Adrenal gland (tissue), 5 donors: Measurements from ENCODE around the gene FBXW8.

Source experiments
- POLR2A ChIP-seq, 2 donors: fragments of 450-650 bp; IDR thresholded peaks; one replicate each; pipeline ENCODE4 v1.6.1; 2017; ENCODE audit warnings: antibody characterized with exemption in 2 of 2, mild to moderate bottlenecking in 2 of 2, moderate library complexity in 1 of 2
- TF ChIP-seq, protein P1 (sequence below), 6 experiments: fragments of 450-650 bp in 4 of 6; fragments of 200-600 bp in 2 of 6; sonication (generic) in 1 of 6; IDR thresholded peaks; 1 replicate in 5 of 6; 2 replicates in 1 of 6; pipeline versions ENCODE4 v1.5.1 to v1.8.0; 2016 to 2021; ENCODE audit warnings: antibody characterized with exemption in 6 of 6, mild to moderate bottlenecking in 2 of 6, moderate library complexity in 1 of 6
- donor health status: DM: no; HTN: no; CAD: no.

DNA sequence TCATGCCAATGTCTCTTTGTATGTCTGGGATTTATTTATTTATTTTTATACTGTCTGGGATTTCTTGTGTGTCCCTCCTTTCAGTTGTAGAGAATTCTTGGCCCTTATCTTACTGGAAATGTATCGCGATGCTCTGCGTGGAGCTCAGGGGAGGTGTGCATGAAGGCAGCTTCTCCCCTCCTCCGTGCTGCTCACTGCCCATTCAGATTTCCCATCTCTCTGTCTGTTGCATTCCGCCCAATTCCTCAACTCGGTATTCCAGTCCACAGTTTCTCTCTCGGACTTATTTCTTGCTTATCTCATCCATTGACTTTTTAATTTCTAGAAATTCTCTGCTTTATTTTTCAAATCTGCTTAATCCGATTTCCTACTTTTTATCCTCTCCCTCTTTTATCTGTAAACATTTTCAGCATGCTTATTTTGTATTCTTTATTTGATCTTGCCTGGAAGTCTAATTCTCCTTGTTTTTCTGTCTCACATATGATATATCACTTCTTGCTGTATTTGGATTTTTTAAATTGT lies 93.2 kb downstream of the FBXW8 start:
- TF ChIP-seq POLR2A (IDR thresholded peaks at IDR 0.05) = no peak
- TF ChIP-seq, protein P1, sequence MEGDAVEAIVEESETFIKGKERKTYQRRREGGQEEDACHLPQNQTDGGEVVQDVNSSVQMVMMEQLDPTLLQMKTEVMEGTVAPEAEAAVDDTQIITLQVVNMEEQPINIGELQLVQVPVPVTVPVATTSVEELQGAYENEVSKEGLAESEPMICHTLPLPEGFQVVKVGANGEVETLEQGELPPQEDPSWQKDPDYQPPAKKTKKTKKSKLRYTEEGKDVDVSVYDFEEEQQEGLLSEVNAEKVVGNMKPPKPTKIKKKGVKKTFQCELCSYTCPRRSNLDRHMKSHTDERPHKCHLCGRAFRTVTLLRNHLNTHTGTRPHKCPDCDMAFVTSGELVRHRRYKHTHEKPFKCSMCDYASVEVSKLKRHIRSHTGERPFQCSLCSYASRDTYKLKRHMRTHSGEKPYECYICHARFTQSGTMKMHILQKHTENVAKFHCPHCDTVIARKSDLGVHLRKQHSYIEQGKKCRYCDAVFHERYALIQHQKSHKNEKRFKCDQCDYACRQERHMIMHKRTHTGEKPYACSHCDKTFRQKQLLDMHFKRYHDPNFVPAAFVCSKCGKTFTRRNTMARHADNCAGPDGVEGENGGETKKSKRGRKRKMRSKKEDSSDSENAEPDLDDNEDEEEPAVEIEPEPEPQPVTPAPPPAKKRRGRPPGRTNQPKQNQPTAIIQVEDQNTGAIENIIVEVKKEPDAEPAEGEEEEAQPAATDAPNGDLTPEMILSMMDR (IDR thresholded peaks at IDR 0.05) = no peak
